HL-60/S4 treated with phorbol 12-myristate 13-acetate at 8.2 ng/mL for 4 days and 3 days (cell line): Measurements from ENCODE around the gene SSBP2.

Source experiments
- in situ Hi-C: fragments of 300-500 bp; cut with MboI; formaldehyde crosslinking; loops from 2 replicates; pipeline ENCODE4 v1.15.0; 2022; ENCODE audit warnings: low sequenced_read_pairs

The SSBP2 gene

GRCh38 chr5:81751009-81751835, at the start of gene SSBP2:
Gene SSBP2, minus strand, starts transcription at chr5:81751097. Its CDS starts 55 bp downstream, at chr5:81751042.
- in situ Hi-C loops, result loop anchor here (25.0 kb wide), 1 partner anchor 111 kb away; no protein-coding TSS in a partner anchor

GRCh38 chr5:81795666-81796065, 44.8 kb upstream of the SSBP2 start:
- in situ Hi-C loops, result no loop called here

GRCh38 chr5:81794226-81794625, 43.3 kb upstream of the SSBP2 start:
- in situ Hi-C loops, result no loop called here

- in situ Hi-C loops, result no loop called here
Observed at GRCh38 chr5:81790336-81790735, 39.4 kb upstream of the SSBP2 start.

GRCh38 chr5:81789033-81789432, 38.1 kb upstream of the SSBP2 start:
- in situ Hi-C loops, result no loop called here

- in situ Hi-C loops, result no loop called here
Observed at GRCh38 chr5:81788329-81788728, 37.4 kb upstream of the SSBP2 start.

GRCh38 chr5:81787474-81788242, 36.8 kb upstream of the SSBP2 start:
- in situ Hi-C loops, result no loop called here

GRCh38 chr5:81786991-81787390, 36.1 kb upstream of the SSBP2 start:
- in situ Hi-C loops, result no loop called here

- in situ Hi-C loops, result no loop called here
Observed at GRCh38 chr5:81786496-81786895, 35.6 kb upstream of the SSBP2 start.

- in situ Hi-C loops, result no loop called here
Observed at GRCh38 chr5:81785322-81785721, 34.4 kb upstream of the SSBP2 start.

GRCh38 chr5:81783401-81783800, 32.5 kb upstream of the SSBP2 start:
- in situ Hi-C loops, result no loop called here

- in situ Hi-C loops, result no loop called here
Observed at GRCh38 chr5:81782811-81783210, 31.9 kb upstream of the SSBP2 start.

- in situ Hi-C loops, result no loop called here
Observed at GRCh38 chr5:81779916-81780266, 29.0 kb upstream of the SSBP2 start.

GRCh38 chr5:81779125-81779915, 28.4 kb upstream of the SSBP2 start:
- in situ Hi-C loops, result no loop called here

GRCh38 chr5:81778642-81779041, 27.7 kb upstream of the SSBP2 start:
- in situ Hi-C loops, result no loop called here

GRCh38 chr5:81776258-81776657, 25.4 kb upstream of the SSBP2 start:
- in situ Hi-C loops, result no loop called here

- in situ Hi-C loops, result loop anchor here (25.0 kb wide), 1 partner anchor 88 kb away; no protein-coding TSS in a partner anchor
Observed at GRCh38 chr5:81774374-81774773, 23.5 kb upstream of the SSBP2 start.

GRCh38 chr5:81773574-81773973, 22.7 kb upstream of the SSBP2 start:
- in situ Hi-C loops, result loop anchor here (25.0 kb wide), 1 partner anchor 89 kb away; no protein-coding TSS in a partner anchor

GRCh38 chr5:81773161-81773560, 22.3 kb upstream of the SSBP2 start:
- in situ Hi-C loops, result loop anchor here (25.0 kb wide), 1 partner anchor 89 kb away; no protein-coding TSS in a partner anchor

GRCh38 chr5:81772488-81772887, 21.6 kb upstream of the SSBP2 start:
- in situ Hi-C loops, result loop anchor here (25.0 kb wide), 1 partner anchor 90 kb away; no protein-coding TSS in a partner anchor

- in situ Hi-C loops, result loop anchor here (25.0 kb wide), 1 partner anchor 93 kb away; no protein-coding TSS in a partner anchor
Observed at GRCh38 chr5:81768935-81769452, 18.1 kb upstream of the SSBP2 start.
